WTC11 (cell line): ENCODE data around the gene ZFPM1. TPM values are rescaled to one million over a fixed set of nuclear protein-coding genes. Genes with fewer than 3 reads are reported as not detected.

Experiments used
- ATAC-seq: fragments of 200-7000 bp; cut with Tn5 transposase; 2 replicates; pipeline ENCODE4 v1.10.0; 2021; ENCODE audit warnings: mild to moderate bottlenecking, moderate library complexity
- CTCF ChIA-PET: fragments of 300-600 bp; sonication (Branson Sonifier 250); formaldehyde crosslinking; loops from one replicate; lab custom pipeline; 2021; ENCODE audit warnings: antibody characterized with exemption; lab: Charles Lee
- POLR2A ChIA-PET: fragments of 350-600 bp; sonication (Branson Sonifier 250); formaldehyde crosslinking; loops from one replicate; lab custom pipeline; 2021; ENCODE audit warnings: antibody characterized with exemption; lab: Charles Lee
- DNase-seq: peaks from one replicate; pipeline ENCODE4 v3.0.0; 2021; ENCODE audit warnings: low spot score
- H3K27ac Mint-ChIP-seq: 2 replicates; pipeline ENCODE4 v1.8.0; 2021; ENCODE audit warnings: mixed read lengths
- H3K27me3 Mint-ChIP-seq: 2 replicates; pipeline ENCODE4 v1.8.0; 2021; ENCODE audit warnings: low read depth, mild to moderate bottlenecking, moderate library complexity, mixed read lengths
- H3K36me3 Mint-ChIP-seq: 2 replicates; pipeline ENCODE4 v1.8.0; 2021; ENCODE audit warnings: mixed read lengths
- H3K4me1 Mint-ChIP-seq: 2 replicates; pipeline ENCODE4 v1.8.0; 2022; ENCODE audit warnings: mixed read lengths
- H3K4me3 Mint-ChIP-seq: 2 replicates; pipeline ENCODE4 v1.8.0; 2021; ENCODE audit warnings: mild to moderate bottlenecking, moderate library complexity, mixed read lengths
- H3K9me3 Mint-ChIP-seq: 2 replicates; pipeline ENCODE4 v1.8.0; 2021; ENCODE audit warnings: mixed read lengths
- AR ChIP-seq: fragments of 250-450 bp; sonication (Bioruptor Pico); IDR thresholded peaks from 2 replicates; pipeline ENCODE4 v1.9.0; 2021; ENCODE audit warnings: mild to moderate bottlenecking
- ATF2 ChIP-seq: sonication (generic); formaldehyde crosslinking; IDR thresholded peaks from 2 replicates; pipeline ENCODE4 v1.8.1; 2022; ENCODE audit warnings: low read depth, missing genetic modification reagents, borderline replicate concordance
- ATF6 ChIP-seq: sonication (generic); formaldehyde crosslinking; IDR thresholded peaks from 2 replicates; pipeline ENCODE4 v1.8.1; 2023; ENCODE audit warnings: mild to moderate bottlenecking, missing genetic modification reagents
- FOXK1 ChIP-seq: sonication (generic); formaldehyde crosslinking; IDR thresholded peaks from 2 replicates; pipeline ENCODE4 v1.8.0; 2022; ENCODE audit warnings: mild to moderate bottlenecking, moderate library complexity, missing genetic modification reagents
- FOXP1 ChIP-seq: sonication (generic); formaldehyde crosslinking; IDR thresholded peaks from 2 replicates; pipeline ENCODE4 v1.8.0; 2022; ENCODE audit warnings: missing genetic modification reagents, mild to moderate bottlenecking, moderate library complexity, borderline replicate concordance
- NFE2L1 ChIP-seq: sonication (generic); formaldehyde crosslinking; IDR thresholded peaks from 2 replicates; pipeline ENCODE4 v1.8.1; 2023; ENCODE audit warnings: missing genetic modification reagents
- NFYB ChIP-seq: sonication (generic); formaldehyde crosslinking; conservative IDR thresholded peaks from 2 replicates; pipeline ENCODE4 v1.8.0; 2022; ENCODE audit warnings: low read depth, missing genetic modification reagents
- NR1H2 ChIP-seq: sonication (generic); formaldehyde crosslinking; IDR thresholded peaks from 2 replicates; pipeline ENCODE4 v1.9.0; 2021; ENCODE audit warnings: mild to moderate bottlenecking, moderate library complexity, missing genetic modification reagents
- NR3C1 ChIP-seq: sonication (generic); formaldehyde crosslinking; conservative IDR thresholded peaks from 2 replicates; pipeline ENCODE4 v1.8.1; 2023; ENCODE audit warnings: low read depth, mild to moderate bottlenecking, missing genetic modification reagents
- RELA ChIP-seq: sonication (generic); formaldehyde crosslinking; IDR thresholded peaks from 2 replicates; pipeline ENCODE4 v1.8.1; 2022; ENCODE audit warnings: missing genetic modification reagents, mild to moderate bottlenecking, borderline replicate concordance
- TP53 ChIP-seq: sonication (generic); formaldehyde crosslinking; IDR thresholded peaks from 2 replicates; pipeline ENCODE4 v1.8.1; 2023; ENCODE audit warnings: mild to moderate bottlenecking, missing genetic modification reagents
- ZBTB43 ChIP-seq: sonication (generic); formaldehyde crosslinking; IDR thresholded peaks from 2 replicates; pipeline ENCODE4 v1.8.1; 2023; ENCODE audit warnings: mild to moderate bottlenecking, missing genetic modification reagents
- ZNF281 ChIP-seq: sonication (generic); formaldehyde crosslinking; IDR thresholded peaks from 2 replicates; pipeline ENCODE4 v1.8.0; 2023; ENCODE audit warnings: mild to moderate bottlenecking, missing genetic modification reagents
- ZNF425 ChIP-seq: fragments of 250-450 bp; sonication (Bioruptor Pico); conservative IDR thresholded peaks from 2 replicates; pipeline ENCODE4 v1.9.0; 2021; ENCODE audit warnings: mild to moderate bottlenecking
- ZNF512 ChIP-seq: sonication (generic); formaldehyde crosslinking; IDR thresholded peaks from 2 replicates; pipeline ENCODE4 v1.8.1; 2022; ENCODE audit warnings: missing genetic modification reagents, borderline replicate concordance
- total RNA-seq: library from RNA; stranded (reverse); gene quantifications from 3 replicates; pipeline ENCODE4 v1.2.3, GENCODE V29; 2021

Gene ZFPM1
- total RNA-seq, 1 experiment from 2014 or later: 9.3 TPM

GRCh38 chr16:88531346-88531745, 78.3 kb downstream of the ZFPM1 start:
- POLR2A ChIA-PET: no interaction called here
- no peak for ATAC-seq
- CTCF ChIA-PET: no interaction called here
- no peak for DNase-seq
- Mint-ChIP-seq H3K27ac (no peak overlapping the region), H3K9me3 (no peaks in the 10 kb centered on the region), H3K4me3 (no peak overlapping the region), H3K27me3 (no peaks in the 10 kb centered on the region), H3K4me1 (peaks cover 9% of the 10 kb centered on the region; the same call in 1 of the 2 replicates)
- TF ChIP-seq RELA (CRISPR knock-in tag): no peak
- no peak for TF ChIP-seq NFE2L1 (CRISPR knock-in tag)
- no peak for TF ChIP-seq ZNF425
- no peak for TF ChIP-seq NR3C1 (CRISPR knock-in tag)
- no peak for TF ChIP-seq NFYB
- TF ChIP-seq FOXK1: no peak
- TF ChIP-seq ATF2: no peak
- no peak for TF ChIP-seq ZBTB43 (CRISPR knock-in tag)
- no peak for TF ChIP-seq TP53 (CRISPR knock-in tag)
- TF ChIP-seq ZNF281 (CRISPR knock-in tag): no peak
- no peak for TF ChIP-seq FOXP1
- TF ChIP-seq AR: no peak
- TF ChIP-seq NR1H2: no peak
- TF ChIP-seq ZNF512 (CRISPR knock-in tag): no peak
- TF ChIP-seq ATF6: no peak
- TF ChIP-seq, all 79 proteins: peak for 0
- H3K36me3 Mint-ChIP-seq: peaks cover 6% of the 10 kb centered on the region; the same call in 1 of the 2 replicates
